Measurements from ENCODE around the gene PLA2G4B.

PLA2G4B gene

GRCh38 chr15:41801850-41802455 lies 36.7 kb upstream of the PLA2G4B start:
- TF ChIP-seq, protein P1, sequence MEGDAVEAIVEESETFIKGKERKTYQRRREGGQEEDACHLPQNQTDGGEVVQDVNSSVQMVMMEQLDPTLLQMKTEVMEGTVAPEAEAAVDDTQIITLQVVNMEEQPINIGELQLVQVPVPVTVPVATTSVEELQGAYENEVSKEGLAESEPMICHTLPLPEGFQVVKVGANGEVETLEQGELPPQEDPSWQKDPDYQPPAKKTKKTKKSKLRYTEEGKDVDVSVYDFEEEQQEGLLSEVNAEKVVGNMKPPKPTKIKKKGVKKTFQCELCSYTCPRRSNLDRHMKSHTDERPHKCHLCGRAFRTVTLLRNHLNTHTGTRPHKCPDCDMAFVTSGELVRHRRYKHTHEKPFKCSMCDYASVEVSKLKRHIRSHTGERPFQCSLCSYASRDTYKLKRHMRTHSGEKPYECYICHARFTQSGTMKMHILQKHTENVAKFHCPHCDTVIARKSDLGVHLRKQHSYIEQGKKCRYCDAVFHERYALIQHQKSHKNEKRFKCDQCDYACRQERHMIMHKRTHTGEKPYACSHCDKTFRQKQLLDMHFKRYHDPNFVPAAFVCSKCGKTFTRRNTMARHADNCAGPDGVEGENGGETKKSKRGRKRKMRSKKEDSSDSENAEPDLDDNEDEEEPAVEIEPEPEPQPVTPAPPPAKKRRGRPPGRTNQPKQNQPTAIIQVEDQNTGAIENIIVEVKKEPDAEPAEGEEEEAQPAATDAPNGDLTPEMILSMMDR (IDR thresholded peaks at IDR 0.05), result no peak
- TF ChIP-seq ZFX (IDR thresholded peaks at IDR 0.05; ENCODE audit: borderline replicate concordance), result no peak
- H3K27ac ChIP-seq, result no peak overlapping the region

- TF ChIP-seq, protein P1 (IDR thresholded peaks at IDR 0.05), result no peak
- TF ChIP-seq ZFX (IDR thresholded peaks at IDR 0.05; ENCODE audit: borderline replicate concordance), result no peak
- H3K27ac ChIP-seq, result no peak overlapping the region
These were observed 34.3 kb upstream of the PLA2G4B start for GRCh38 chr15:41804361-41804760.

DNA sequence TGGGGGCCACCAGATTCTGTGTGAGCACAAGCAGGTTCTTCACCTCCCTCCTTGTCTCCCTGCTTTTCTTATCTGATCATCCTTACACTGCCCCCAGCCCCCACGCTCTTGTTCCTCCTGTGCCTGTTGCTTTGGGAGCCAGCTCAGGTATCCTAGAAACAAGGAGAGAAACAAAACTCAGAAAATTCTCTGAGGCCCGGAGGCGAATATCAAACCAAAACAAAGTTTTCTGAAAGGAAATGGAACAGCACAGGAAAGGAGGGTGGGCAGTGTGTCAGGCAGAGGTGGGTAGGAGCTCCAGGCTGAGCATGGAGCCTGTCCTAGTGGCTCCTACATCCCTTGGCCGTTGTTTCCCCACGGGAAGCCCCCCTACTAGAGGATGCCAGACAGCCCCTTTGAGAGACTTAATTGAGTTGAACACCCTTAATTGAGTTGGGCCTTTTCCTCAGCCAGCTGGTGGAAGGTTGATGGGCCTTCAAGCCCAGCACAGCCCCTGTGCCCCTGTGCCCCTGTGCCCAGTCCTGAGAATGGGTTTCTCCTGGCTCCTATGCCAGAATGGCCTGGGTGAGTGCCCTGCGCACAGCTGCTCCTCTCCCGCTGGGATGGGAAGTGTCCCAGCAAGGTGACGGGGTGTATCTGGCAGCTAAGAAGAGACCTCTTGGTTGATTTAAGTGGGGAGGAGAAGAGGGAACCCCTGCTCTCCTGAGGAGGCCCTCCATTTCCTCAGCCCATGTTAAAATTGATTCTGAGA lies 33.6 kb upstream of the PLA2G4B start:
- TF ChIP-seq ZFX (IDR thresholded peaks at IDR 0.05; ENCODE audit: borderline replicate concordance), result no peak
- TF ChIP-seq, protein P1 (IDR thresholded peaks at IDR 0.05), result no peak
- no peak overlapping the region for H3K27ac ChIP-seq

DNA sequence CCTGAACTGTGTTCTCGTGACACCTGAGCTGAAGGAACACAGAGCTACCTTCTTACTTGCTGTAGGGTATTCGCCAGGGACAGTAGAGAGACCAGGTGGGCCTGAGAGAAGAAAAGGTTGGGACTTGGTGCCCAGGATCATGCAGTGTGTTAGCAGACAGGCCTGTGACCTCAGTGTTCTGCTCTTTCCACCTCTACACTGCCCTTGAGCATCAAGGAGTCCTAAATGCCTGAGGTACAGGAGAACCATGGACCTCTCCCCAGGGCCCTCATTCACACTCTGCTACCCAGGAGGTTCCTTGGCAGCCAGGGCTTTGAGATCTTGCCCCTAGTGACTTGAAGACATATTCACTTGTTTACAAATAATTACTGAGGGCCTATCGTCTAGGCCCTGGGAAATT lies 32.9 kb upstream of the PLA2G4B start:
- no peak for TF ChIP-seq ZFX (IDR thresholded peaks at IDR 0.05; ENCODE audit: borderline replicate concordance)
- TF ChIP-seq, protein P1 (IDR thresholded peaks at IDR 0.05), result no peak
- no peak overlapping the region for H3K27ac ChIP-seq

- no peak overlapping the region for H3K27ac ChIP-seq
- TF ChIP-seq ZFX (IDR thresholded peaks at IDR 0.05; ENCODE audit: borderline replicate concordance), result no peak
- TF ChIP-seq, protein P1 (IDR thresholded peaks at IDR 0.05), result peak; percentile 34; the same call in 1 of the 2 replicates
These were observed 32.1 kb upstream of the PLA2G4B start for GRCh38 chr15:41806291-41807181.

GRCh38 chr15:41809121-41809520 lies 29.5 kb upstream of the PLA2G4B start:
- no peak for TF ChIP-seq ZFX (IDR thresholded peaks at IDR 0.05; ENCODE audit: borderline replicate concordance)
- TF ChIP-seq, protein P1 (IDR thresholded peaks at IDR 0.05), result no peak
- no peak overlapping the region for H3K27ac ChIP-seq

All from 22Rv1 (cell line).